GM19452 (cell line): ENCODE measurements around the gene RBM27.
"Not testable (repeated sequence)": the region's sequence is repeated elsewhere in the genome, so short reads cannot be mapped to it uniquely, and the experiment has no call there.

Source experiments
- ATAC-seq: cut with Tn5 transposase; IDR thresholded peaks from one replicate; pipeline ENCODE4 v1.9.1; 2021; ENCODE audit not compliant: unreplicated experiment

Gene RBM27

DNA sequence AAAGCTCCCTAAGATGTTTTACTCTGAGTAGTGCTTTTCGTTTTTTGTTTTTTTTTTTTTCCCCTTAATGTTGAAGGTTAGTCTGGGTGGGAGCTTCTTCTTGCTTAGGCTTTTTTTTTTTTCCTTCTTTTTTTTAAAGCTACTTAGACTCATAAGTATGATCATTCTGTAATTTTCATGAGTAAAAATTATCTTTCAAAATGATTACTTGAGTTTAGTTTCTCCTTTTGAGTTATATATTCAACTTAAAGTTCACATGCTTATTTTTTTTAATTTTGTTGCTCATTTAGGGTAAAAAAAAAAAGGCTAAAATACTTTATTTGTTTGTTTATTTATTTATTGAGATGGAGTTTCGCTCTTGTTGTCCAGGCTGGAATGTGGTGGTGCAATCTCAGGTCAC lies 2.9 kb downstream of the RBM27 start:
- ATAC-seq: no peak

DNA sequence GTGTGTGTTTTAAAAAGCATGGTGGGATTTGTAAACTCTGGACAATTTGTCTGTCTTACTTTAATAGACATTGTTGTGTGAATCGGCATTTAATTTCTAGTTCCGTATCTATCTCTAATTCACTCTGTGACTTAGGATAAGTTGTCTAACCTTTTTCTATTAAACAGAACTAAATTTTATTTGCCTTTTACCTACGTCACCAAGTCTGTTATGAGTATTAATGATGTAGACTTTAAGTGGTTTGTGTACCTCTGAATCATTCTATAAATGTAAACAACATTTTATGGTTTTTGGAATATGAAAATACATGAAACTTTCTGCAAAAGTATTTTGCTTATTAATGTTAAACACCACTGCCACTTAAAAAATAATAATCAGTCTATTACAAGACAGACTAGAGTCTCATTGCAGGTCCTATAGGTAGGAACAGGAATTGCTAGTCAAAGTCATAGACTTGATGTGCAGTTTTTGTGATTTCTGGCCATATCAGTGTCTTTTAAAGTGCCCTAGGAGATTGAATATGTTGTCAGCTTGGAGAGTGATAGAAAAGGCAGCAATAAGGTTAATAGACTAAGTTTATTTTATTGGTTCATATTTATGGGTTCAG lies 5.6 kb downstream of the RBM27 start:
- ATAC-seq: no peak

DNA sequence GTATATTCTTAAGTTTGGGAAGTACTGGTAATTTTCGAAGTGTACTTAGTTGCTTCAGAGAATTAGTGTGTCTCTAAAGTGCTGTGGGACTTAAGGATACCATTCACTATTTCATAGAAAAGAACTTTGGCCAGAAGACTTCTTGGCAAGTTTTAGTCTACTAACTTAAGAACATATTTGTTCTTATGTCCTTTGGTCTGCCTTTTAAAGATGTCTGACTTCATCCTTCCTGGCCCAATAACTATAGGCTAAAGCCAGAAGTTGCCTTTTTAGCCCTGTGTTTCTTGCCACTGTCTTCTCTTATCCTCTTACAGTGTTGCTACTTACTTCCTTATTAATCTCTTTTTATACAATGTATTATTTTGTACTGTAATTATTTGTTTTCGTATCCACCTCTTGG lies 6.3 kb downstream of the RBM27 start:
- ATAC-seq: no peak

DNA sequence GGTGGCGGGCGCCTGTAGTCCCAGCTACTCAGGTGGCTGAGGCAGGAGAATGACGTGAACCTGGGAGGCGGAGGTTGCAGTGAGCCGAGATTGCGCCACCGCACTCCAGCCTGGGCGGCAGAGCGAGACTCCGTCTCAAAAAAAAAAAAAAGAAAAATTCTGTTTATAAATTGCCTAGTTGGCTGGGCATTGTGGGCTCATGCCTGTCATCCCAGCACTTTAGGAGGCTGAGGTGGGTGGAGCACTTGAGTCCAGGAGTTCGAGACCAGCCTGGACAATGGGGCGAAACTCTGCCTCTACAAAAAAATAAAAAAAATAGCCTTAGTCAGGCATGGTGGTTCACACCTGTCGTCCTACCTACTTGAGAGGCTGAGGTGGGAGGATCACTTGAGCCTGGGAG lies 7.4 kb downstream of the RBM27 start:
- ATAC-seq: not testable (repeated sequence)

DNA sequence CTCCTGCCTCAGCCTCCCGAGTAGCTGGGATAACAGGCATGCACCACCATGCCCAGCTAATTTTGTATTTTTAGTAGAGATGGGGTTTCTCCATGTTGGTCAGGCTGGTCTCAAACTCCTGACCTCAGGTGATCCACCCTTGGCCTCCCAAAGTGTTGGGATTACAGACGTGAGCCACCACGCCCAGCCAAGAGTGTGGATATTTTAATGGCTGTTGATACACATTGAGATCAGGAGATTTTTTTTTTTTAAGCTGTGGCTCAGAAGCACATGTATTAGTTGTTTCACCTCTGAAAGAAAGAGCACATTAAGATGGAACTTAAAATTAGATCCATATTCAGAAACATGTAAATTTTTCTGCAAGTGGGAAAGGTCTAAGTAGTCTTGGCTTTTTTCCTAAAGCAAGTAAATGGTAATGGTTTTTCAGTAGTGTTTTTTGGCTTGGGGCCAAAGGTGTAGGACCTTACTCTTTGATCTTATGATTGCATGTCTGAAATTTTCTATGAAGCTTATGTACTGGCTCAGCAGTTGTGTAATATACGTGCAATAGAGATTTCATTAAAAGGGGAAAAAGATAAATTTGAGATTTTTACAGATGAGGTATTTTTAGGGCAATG lies 9.9 kb downstream of the RBM27 start:
- no peak for ATAC-seq

DNA sequence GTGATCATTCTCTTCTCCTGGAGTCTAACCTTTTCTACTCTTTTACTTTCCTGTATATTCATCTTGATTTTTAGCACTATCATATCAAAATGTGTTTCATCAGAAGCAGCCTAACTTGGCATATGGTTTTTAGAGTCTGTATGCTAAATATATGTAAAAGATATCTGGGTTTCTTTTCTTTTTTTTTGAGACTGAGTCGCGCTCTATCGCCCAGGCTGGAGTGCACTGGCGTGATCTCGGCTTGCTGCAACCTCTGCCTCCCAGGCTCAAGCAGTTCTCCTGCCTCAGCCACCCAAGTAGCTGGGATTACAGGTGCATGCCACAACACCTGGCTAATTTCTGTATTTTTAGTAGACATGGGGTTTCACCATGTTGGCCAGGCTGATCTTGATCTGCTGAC lies 11.5 kb downstream of the RBM27 start:
- ATAC-seq: not testable (repeated sequence)

DNA sequence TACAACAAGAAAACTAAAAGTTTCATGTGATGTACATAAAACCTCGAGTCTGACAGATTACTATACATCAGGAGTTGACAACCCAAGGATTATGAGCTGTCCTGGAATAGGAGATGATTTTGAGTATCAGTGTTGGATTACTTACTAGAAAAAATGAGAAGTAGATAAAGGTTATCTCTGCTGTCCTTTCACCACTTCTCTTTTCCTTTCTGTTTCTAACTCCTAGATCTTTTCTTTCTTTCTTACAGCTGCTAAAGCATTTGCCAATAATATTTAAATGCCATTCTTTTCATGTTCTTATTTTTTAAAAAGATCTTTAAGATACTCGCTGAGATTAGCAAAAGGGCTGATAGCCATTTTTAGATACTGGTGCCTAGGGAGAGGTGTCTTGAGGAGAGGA lies 14.8 kb downstream of the RBM27 start:
- no peak for ATAC-seq

DNA sequence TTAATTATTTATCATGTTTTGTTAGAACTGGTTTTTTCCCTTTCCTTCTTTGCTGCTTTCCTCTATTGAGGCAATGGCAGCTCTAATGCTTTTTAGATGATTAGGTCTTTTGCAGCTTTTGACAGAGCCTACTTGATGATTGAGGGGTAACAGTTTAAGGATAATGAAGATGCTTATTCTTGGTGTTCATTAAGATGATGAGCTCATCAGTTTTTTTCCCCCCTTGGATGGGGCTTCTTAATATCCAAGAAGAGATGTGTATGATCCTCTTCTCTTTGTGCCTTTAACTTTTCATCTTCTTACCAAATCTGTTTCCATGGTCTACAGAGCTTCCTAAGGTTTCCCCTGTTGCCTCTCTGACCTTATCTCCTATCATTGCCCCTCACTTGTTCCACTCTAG lies 15.8 kb downstream of the RBM27 start:
- no peak for ATAC-seq

DNA sequence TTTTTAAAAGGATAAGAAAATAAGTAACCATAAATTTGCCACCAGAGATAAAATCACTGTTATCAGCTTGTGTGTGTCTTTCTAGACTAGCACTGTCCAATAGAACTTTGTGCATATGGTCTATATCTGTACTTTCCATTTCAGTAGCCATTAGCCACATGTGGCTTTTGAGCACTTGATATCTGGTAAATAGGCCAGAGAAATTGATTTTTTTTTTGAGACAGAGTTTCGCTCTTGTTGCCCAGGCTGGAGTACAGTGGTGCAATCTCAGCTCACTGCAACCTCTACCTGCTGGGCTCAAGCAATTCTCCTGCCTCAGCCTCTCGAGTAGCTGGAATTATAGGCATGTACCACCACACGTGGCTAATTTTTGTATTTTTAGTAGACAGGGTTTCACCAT lies 17.8 kb downstream of the RBM27 start:
- ATAC-seq: no peak

DNA sequence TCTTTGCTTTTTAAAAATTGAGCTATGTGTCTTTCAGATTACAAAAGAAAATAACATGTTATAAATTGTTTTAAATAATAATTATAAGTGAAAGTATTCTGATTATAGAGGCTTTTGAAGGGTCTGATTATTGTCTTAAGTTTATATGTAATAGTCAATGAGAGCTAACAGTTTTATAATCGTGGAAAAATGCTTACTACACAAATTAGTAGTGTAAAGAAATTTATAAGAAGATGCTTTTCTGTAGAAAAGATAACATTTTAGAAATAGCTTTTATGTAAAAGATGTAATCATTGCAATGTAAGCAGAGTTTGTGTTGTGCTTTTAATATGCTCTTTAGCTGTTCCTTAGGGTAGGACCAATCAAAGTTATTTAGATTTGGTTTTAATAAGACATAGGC lies 18.6 kb downstream of the RBM27 start:
- no peak for ATAC-seq

DNA sequence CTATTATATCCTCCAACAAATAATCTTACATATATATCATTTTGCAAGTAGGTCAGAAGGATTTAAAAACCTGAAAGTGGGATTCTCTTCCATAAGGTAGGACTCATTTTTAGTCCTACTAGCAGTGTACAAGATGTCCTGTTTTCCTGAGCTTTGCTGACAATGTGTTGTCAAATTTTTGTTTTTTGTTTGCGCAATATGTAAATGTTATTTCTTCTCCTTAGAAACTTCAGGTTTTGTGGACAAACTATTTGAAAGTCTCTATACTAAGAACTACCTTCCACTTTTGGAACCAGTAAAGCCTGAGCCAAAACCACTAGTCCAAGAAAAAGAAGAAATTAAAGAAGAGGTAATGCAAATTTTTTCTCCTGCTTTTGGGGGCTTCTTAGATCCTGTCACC lies 19.8 kb downstream of the RBM27 start:
- no peak for ATAC-seq

DNA sequence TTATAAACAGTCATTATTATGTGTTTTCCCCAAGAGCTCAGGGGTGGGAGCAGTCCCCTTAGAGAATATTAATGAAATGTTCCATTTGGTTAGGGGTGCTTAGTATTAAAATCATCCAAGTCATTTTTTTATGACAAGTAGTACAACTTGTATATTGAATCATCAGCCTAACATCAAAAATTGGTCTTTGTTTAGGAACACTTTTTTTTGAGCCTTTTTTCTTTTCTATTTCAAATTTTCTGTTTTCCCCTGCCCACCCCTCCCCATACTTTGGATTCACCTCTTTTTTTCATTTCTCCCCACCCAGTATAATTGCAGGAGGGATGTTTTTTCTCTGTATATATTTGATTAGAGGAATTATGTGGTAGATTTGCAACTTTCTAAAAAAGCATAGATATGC lies 25.8 kb downstream of the RBM27 start:
- ATAC-seq: no peak

DNA sequence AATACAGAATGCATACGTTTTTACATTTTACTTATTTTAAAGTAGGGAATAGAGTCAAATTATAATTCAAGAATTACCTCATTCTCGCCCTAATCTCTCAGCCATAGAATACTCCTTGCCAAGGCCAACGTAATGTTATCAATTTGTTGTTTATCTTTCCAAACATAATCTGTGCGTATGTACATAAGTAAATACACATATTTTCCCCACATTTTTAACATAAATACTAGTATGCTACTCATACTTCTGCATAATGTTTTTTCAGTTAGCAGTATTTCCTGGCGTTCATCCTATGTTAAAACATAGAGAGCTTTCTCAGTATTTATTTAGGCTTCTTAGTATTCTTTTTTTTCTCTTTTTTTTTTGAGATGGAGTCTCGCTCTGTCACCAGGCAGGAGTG lies 28.8 kb downstream of the RBM27 start:
- ATAC-seq: no peak

DNA sequence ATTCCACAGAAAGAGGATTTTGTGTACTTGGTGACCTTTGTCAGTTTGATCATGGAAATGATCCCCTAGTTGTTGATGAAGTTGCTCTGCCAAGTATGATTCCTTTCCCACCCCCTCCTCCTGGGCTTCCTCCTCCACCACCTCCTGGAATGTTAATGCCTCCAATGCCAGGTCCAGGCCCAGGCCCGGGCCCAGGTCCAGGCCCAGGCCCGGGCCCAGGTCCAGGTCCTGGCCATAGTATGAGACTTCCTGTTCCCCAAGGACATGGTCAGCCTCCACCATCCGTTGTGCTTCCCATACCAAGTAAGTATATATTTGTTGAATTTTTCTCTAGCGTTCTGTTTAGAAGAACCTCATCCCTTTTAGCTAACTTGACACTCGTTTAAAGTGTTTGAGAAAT lies 30.0 kb downstream of the RBM27 start:
- no peak for ATAC-seq

DNA sequence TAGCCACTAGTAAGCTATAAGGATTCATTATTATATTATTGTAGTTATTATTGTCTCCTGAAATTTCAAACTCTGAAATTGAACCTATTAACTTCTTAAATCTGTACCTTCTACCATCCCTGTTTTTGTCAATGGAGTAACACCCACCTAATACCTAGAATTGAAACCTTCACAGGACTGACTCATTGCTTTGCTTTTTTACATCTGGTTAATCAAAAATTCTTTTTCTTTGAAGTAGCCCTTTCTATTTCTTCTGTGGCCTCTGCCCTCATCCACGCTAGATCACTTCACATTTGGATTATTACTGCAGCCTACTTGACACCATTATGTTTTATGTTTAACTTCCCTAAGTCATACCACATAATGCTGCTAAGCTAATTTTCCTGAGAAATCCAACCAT lies 35.6 kb downstream of the RBM27 start:
- peak; percentile 78 for ATAC-seq

DNA sequence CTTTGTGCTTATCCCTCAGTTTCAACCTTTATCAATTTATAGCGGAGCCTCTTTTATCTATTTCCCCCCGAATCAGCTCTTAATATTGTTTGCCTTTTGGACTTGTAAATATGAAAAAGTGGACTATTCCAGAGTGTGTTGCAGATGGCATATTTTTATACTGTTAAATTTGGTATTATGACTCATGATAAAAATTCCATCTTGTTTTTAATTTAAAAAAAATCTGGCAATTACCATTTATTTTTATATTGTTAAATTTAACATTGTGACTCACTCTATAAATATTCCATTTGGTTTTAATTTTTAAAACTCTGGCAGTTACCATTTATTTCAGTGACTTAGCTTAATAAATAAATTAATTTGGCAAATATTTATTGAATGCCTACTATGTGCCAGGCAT lies 37.5 kb downstream of the RBM27 start:
- ATAC-seq: no peak

DNA sequence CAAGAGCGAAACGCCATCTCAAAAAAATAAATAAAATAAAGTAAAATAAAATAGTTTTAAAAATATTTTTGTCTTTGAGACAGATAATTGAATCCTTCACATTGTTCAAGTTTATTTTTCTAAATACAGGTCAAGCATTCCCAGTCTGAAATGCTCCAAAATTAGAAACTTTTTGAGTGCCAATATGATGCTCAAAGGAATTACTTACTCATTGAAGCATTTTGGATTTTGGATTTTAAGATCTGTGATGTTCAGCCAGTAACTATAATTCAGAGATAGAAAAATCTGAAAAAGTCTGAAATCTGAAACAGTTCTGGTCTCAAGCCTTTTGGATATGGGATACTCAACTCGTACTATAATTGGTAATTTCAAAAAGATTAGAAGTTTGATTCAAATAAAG lies 39.8 kb downstream of the RBM27 start:
- no peak for ATAC-seq

DNA sequence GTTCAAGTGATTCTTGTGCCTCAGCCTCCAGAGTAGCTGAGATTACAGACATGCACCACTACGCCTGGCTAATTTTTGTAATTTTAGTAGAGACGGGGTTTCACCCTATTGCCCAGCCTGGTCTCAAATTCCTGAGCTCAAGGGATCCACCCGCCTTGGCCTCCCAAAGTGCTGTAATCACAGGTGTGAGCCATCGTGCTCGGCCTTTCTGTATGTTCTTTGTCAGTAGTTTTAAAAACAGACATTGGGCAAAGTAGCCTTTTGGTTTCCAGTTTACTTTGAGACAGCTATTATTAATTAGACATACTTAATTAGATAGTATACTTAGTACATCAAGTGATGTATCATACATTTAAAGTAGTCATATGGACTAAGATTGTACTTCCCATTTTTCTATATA lies 45.2 kb downstream of the RBM27 start:
- no peak for ATAC-seq

DNA sequence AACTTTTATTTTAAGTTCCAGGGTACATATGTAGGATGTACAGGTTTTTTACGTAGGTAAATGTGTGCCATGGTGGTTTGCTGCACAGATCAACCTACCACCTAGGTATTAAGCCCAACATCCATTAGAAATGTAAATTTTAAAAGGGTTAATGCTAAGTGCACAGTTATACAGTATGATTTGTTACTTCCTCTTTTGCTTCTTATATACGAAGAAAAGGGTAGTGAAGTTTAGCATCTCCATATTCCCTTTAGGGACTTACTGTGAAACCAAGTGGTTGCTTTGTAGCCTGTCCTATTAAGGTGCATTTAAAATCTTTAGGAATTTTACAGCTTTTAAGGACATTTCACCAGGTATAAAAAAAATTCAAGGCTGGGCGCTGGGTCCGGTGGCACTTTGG lies 46.4 kb downstream of the RBM27 start:
- ATAC-seq: peak; percentile 47
